ENCODE measurements around the gene LEP. TPM values are rescaled to one million over a fixed set of nuclear protein-coding genes. Genes with fewer than 3 reads are reported as not detected.

LEP gene
- under 1 TPM in 1 of 5 experiments, not detected in 4; 0.10 TPM for total RNA-seq
- polyA plus RNA-seq = not detected
- total RNA-seq = not detected

DNA sequence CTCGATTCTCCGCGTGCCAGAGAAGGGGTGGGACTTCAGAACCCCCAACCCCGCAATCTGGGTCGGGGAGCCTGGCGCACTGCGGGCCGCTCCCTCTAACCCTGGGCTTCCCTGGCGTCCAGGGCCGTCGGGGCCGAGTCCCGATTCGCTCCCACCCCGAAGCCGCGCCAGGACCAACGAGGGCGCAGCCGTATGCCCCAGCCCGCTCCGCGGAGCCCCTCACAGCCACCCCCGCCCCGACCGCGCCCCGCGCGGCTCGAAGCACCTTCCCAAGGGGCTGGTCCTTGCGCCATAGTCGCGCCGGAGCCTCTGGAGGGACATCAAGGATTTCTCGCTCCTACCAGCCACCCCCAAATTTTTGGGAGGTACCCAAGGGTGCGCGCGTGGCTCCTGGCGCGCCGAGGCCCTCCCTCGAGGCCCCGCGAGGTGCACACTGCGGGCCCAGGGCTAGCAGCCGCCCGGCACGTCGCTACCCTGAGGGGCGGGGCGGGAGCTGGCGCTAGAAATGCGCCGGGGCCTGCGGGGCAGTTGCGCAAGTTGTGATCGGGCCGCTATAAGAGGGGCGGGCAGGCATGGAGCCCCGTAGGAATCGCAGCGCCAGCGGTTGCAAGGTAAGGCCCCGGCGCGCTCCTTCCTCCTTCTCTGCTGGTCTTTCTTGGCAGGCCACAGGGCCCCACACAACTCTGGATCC lies at the start of gene LEP:
TSS of gene LEP (plus strand) at position 583 of the 691 bp plus-strand sequence. CDS start 10,741 bp downstream, outside the sequence.
- DNase-seq (no peak), ATAC-seq (no peak)
- Mint-ChIP-seq H3K27me3 (peaks cover 16 to 32% (median 24%) of the 10 kb centered on the region in 5 donors), H3K27ac (no peak within 1 kb of the TSS), H3K9me3 (peaks cover 0 to 25% (median 13%) of the 10 kb centered on the region in 11 donors), H3K36me3 (peaks cover 0 to 21% (median 4%) of the 10 kb centered on the region in 5 donors), H3K4me3 (no peak within 1 kb of the TSS), H3K4me1 (peaks cover 5 to 10% (median 8%) of the 10 kb centered on the region in 7 donors)
- CTCF ChIA-PET = no interaction called here
- H3K4me1 ChIP-seq (ENCODE audit: control insufficient read depth in 2 of 2, insufficient read depth in 2 of 2, low read length in 2 of 2) = no peaks in the 10 kb centered on the region
- H3K4me3 ChIP-seq (ENCODE audit: low read length) = no peak within 1 kb of the TSS
- H3K27ac ChIP-seq (ENCODE audit: low read depth, low read length) = no peak within 1 kb of the TSS
- intact Hi-C loops (cut with micrococcal nuclease) = no loop called here
- peaks cover 0 to 6% (median 0%) of the 10 kb centered on the region in 3 experiments for H3K9me3 ChIP-seq (ENCODE audit: control insufficient read depth in 2 of 3, low read length in 3 of 3)
- H3K36me3 ChIP-seq (ENCODE audit: control insufficient read depth in 2 of 3, insufficient read depth in 3 of 3, low read length in 3 of 3) = no peaks in the 10 kb centered on the region
- H3K27me3 ChIP-seq (ENCODE audit: control insufficient read depth in 2 of 2, insufficient read depth in 2 of 2, low read length in 2 of 2) = no peaks in the 10 kb centered on the region
- POLR2A ChIA-PET = no interaction called here

DNA sequence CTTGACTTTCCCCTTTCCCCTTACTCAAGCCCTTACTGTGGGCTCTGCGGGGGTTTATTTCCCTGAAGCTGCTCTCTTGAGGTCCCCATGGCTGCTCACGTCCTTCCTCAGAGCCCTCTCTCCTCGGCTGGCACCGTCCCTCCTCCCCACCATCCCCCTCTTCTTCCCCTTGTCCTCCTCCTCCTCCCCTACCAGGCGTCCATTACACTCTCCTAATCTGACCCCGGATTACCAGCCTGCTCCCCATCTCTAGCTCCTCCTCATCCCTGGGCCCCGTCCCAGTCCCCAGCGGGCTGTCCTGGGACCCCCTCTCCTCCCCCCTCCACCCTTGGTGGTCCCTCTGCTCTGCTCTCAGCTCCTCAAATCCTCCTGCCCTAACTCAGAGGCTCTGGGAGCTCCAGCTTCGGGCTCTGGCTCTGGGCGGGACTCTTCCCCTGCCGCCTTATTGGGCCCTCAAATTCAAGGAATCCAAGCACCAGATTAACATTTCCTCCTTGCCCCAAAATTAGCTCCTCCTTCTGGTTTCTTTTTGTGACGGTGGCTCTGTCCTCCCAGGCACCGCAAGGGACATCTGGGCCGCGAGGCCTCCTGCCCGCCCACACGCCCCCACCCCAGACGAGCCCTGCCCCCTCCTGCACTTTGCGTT lies 48.5 kb upstream of the LEP start:
- Mint-ChIP-seq H3K27ac (no peak overlapping the region), H3K27me3 (peaks cover 16 to 37% (median 30%) of the 10 kb centered on the region in 5 donors), H3K36me3 (peaks cover 0 to 16% (median 8%) of the 10 kb centered on the region in 5 donors), H3K4me1 (peaks cover 0 to 6% (median 0%) of the 10 kb centered on the region in 7 donors), H3K4me3 (no peak overlapping the region), H3K9me3 (peaks cover 13 to 43% (median 22%) of the 10 kb centered on the region in 11 donors)
- Histone ChIP-seq H3K4me3 (ENCODE audit: low read length) (no peak overlapping the region), H3K36me3 (ENCODE audit: control insufficient read depth in 2 of 3, insufficient read depth in 3 of 3, low read length in 3 of 3) (no peaks in the 10 kb centered on the region), H3K4me1 (ENCODE audit: control insufficient read depth in 2 of 2, insufficient read depth in 2 of 2, low read length in 2 of 2) (no peaks in the 10 kb centered on the region), H3K9me3 (ENCODE audit: control insufficient read depth in 2 of 3, low read length in 3 of 3) (peaks cover 0 to 20% (median 0%) of the 10 kb centered on the region in 3 experiments), H3K27ac (ENCODE audit: low read depth, low read length) (no peak overlapping the region), H3K27me3 (ENCODE audit: control insufficient read depth in 2 of 2, insufficient read depth in 2 of 2, low read length in 2 of 2) (no peaks in the 10 kb centered on the region)
- ChIA-PET CTCF (interaction anchor here (1.1 kb wide), 1 partner anchor 17 kb away, joined by 3 read pairs; no protein-coding TSS in a partner anchor), POLR2A (no interaction called here)
- ATAC-seq = no peak
- no peak for DNase-seq
- intact Hi-C loops (cut with micrococcal nuclease) = no loop called here

DNA sequence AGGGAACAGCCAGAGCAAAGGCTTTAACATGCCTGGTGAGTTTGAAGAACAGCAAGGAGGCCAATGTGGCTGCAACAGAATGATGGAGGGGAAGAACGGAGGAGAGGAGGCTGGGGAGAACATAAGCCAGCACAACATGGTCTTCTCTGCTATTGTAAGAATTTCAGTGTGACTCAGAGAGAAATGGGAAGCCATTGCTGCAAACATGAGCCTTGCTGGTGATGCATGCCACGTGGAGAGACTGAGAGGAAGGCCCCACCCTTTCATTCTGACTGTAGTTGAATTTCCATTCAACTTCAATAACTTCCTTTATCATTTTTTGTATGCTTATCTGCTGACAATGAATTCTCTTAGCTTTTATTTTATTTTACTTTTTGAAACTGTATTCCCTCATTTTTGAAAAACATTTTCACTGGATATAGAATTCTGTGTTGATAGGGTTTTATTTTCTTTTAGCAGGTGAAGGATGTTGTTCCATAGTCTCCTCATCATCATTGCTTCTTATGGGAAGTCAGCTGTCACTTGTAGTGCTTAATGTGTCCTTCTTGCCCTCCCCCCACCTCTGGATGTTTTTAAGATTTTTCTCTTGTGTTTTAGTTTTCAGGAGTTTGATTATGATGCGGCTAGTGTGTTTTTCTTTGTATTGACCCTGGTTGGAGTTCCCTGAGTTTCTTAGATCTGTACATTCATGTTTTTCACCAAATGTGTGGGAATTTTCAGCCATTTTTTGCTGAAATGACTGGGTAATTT lies 46.4 kb upstream of the LEP start:
- Mint-ChIP-seq H3K4me1 (peaks cover 0 to 6% (median 0%) of the 10 kb centered on the region in 7 donors), H3K36me3 (peaks cover 0 to 16% (median 8%) of the 10 kb centered on the region in 5 donors), H3K9me3 (peaks cover 13 to 43% (median 22%) of the 10 kb centered on the region in 11 donors), H3K27ac (no peak overlapping the region), H3K4me3 (no peak overlapping the region), H3K27me3 (peaks cover 20 to 28% (median 25%) of the 10 kb centered on the region in 5 donors)
- DNase-seq = no peak
- H3K4me1 ChIP-seq (ENCODE audit: control insufficient read depth in 2 of 2, insufficient read depth in 2 of 2, low read length in 2 of 2) = no peaks in the 10 kb centered on the region
- no peaks in the 10 kb centered on the region for H3K36me3 ChIP-seq (ENCODE audit: control insufficient read depth in 2 of 3, insufficient read depth in 3 of 3, low read length in 3 of 3)
- H3K27ac ChIP-seq (ENCODE audit: low read depth, low read length) = no peak overlapping the region
- CTCF ChIA-PET = no interaction called here
- peaks cover 0 to 20% (median 0%) of the 10 kb centered on the region in 3 experiments for H3K9me3 ChIP-seq (ENCODE audit: control insufficient read depth in 2 of 3, low read length in 3 of 3)
- POLR2A ChIA-PET = no interaction called here
- no peaks in the 10 kb centered on the region for H3K27me3 ChIP-seq (ENCODE audit: control insufficient read depth in 2 of 2, insufficient read depth in 2 of 2, low read length in 2 of 2)
- no peak overlapping the region for H3K4me3 ChIP-seq (ENCODE audit: low read length)
- intact Hi-C loops (cut with micrococcal nuclease) = no loop called here
- ATAC-seq = no peak

DNA sequence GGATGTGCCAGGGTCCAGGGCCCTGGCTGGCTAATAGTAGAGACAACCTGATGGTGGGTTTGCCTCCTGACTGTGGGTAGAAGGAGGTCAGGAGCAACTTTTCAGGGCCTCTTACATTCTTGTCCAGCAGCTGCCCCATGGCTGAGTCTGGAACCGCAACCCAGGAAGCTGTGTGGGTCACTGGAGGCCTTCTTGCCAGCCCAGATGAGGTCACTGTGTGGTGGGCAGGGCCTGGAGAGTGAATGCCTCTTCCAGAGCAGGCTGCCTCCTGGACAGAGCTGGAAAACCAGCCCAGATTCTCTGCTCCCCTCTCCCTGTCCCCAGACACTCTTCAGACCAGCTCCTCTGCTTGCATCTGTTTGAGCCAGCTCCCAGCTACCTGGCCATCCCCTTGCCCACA lies 43.5 kb upstream of the LEP start:
- intact Hi-C loops (cut with micrococcal nuclease) = no loop called here
- H3K27me3 ChIP-seq (ENCODE audit: control insufficient read depth in 2 of 2, insufficient read depth in 2 of 2, low read length in 2 of 2) = peaks cover 0 to 16% of the 10 kb centered on the region in 2 donors
- Mint-ChIP-seq H3K9me3 (peaks cover 13 to 43% (median 23%) of the 10 kb centered on the region in 11 donors), H3K4me1 (peaks cover 4 to 23% (median 21%) of the 10 kb centered on the region in 7 donors), H3K4me3 (no peak overlapping the region), H3K27ac (no peak overlapping the region), H3K27me3 (peaks cover 28 to 38% (median 30%) of the 10 kb centered on the region in 5 donors), H3K36me3 (peaks cover 0 to 16% (median 8%) of the 10 kb centered on the region in 5 donors)
- DNase-seq = no peak
- H3K4me1 ChIP-seq (ENCODE audit: control insufficient read depth in 2 of 2, insufficient read depth in 2 of 2, low read length in 2 of 2) = peaks cover 0 to 8% of the 10 kb centered on the region in 2 donors
- no peaks in the 10 kb centered on the region for H3K36me3 ChIP-seq (ENCODE audit: control insufficient read depth in 2 of 3, insufficient read depth in 3 of 3, low read length in 3 of 3)
- POLR2A ChIA-PET = no interaction called here
- peaks cover 0 to 20% (median 0%) of the 10 kb centered on the region in 3 experiments for H3K9me3 ChIP-seq (ENCODE audit: control insufficient read depth in 2 of 3, low read length in 3 of 3)
- no peak for ATAC-seq
- no peak overlapping the region for H3K4me3 ChIP-seq (ENCODE audit: low read length)
- H3K27ac ChIP-seq (ENCODE audit: low read depth, low read length) = no peak overlapping the region
- CTCF ChIA-PET = interaction anchor here (1.0 kb wide), 1 partner anchor 12 kb away, joined by 3 read pairs; no protein-coding TSS in a partner anchor

DNA sequence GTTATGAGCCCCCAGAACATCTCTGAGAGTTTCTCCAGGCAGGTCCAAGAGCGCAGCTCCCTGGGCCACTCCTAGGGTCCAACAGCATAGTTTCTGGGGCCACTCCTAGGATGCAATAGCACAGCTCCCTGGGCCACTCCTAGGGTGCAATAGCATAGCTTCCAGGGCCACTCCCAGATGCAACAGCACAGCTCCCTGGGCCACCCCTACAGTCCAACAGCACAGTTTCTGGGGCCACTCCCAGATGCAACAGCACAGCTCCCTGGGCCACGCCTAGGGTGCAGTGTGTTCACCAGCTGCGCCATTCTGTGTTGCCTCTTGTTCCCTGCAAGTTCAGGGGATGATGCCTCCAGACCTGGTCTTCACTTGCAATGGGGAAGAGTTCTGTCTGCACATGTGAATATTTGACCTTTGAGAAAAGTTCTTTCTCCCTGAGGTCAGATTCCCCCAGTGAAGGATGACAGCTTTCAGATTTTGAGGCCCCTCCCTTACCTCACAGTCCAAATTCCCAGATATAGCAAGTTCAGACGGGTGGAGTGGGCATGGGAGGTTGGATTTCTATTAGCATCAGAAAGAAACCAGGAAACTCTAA lies 43.0 kb upstream of the LEP start:
- Histone ChIP-seq H3K36me3 (ENCODE audit: control insufficient read depth in 2 of 3, insufficient read depth in 3 of 3, low read length in 3 of 3) (no peaks in the 10 kb centered on the region), H3K27me3 (ENCODE audit: control insufficient read depth in 2 of 2, insufficient read depth in 2 of 2, low read length in 2 of 2) (peaks cover 0 to 21% of the 10 kb centered on the region in 2 donors), H3K9me3 (ENCODE audit: control insufficient read depth in 2 of 3, low read length in 3 of 3) (peaks cover 0 to 20% (median 0%) of the 10 kb centered on the region in 3 experiments), H3K27ac (ENCODE audit: low read depth, low read length) (no peak overlapping the region), H3K4me3 (ENCODE audit: low read length) (no peak overlapping the region), H3K4me1 (ENCODE audit: control insufficient read depth in 2 of 2, insufficient read depth in 2 of 2, low read length in 2 of 2) (peaks cover 0 to 8% of the 10 kb centered on the region in 2 donors)
- Mint-ChIP-seq H3K9me3 (peaks cover 13 to 41% (median 23%) of the 10 kb centered on the region in 11 donors), H3K27ac (no peak overlapping the region), H3K4me1 (peaks cover 4 to 23% (median 21%) of the 10 kb centered on the region in 7 donors), H3K36me3 (peaks cover 0 to 16% (median 8%) of the 10 kb centered on the region in 5 donors), H3K27me3 (peaks cover 28 to 43% (median 34%) of the 10 kb centered on the region in 5 donors), H3K4me3 (no peak overlapping the region)
- ChIA-PET CTCF (interaction anchor here (1.0 kb wide), 1 partner anchor 11 kb away, joined by 3 read pairs; no protein-coding TSS in a partner anchor), POLR2A (no interaction called here)
- DNase-seq = no peak
- ATAC-seq = no peak
- intact Hi-C loops (cut with micrococcal nuclease) = no loop called here

DNA sequence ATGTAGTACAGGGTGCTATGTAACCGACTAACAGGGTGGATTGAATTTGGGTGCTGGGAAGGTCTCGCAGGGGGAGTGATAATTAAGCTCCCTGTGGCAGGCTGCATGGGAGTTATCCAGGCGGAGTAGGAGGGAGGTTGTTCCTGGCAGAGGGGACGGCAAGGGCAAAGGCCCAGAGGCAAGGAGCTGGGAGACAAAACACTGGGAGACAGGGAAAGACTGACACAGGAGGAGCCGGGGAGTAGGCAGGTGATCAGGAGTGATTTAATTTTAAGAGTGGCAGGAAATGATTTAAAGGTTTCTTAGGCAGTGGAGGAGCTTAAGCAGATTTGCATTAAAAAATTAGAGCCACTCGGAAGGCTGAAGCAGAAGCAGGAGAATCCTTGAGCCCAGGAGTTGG lies 40.7 kb upstream of the LEP start:
- peaks cover 0 to 18% (median 9%) of the 10 kb centered on the region in 11 donors for H3K9me3 Mint-ChIP-seq
- peak in 1 of 9 donors; percentile 13 for DNase-seq
- Histone ChIP-seq H3K27ac (ENCODE audit: low read depth, low read length) (no peak overlapping the region), H3K4me3 (ENCODE audit: low read length) (no peak overlapping the region), H3K27me3 (ENCODE audit: control insufficient read depth in 2 of 2, insufficient read depth in 2 of 2, low read length in 2 of 2) (peaks cover 0 to 23% of the 10 kb centered on the region in 2 donors), H3K4me1 (ENCODE audit: control insufficient read depth in 2 of 2, insufficient read depth in 2 of 2, low read length in 2 of 2) (peaks cover 0 to 8% of the 10 kb centered on the region in 2 donors), H3K9me3 (ENCODE audit: control insufficient read depth in 2 of 3, low read length in 3 of 3) (peaks cover 0 to 7% (median 0%) of the 10 kb centered on the region in 3 experiments), H3K36me3 (ENCODE audit: control insufficient read depth in 2 of 3, insufficient read depth in 3 of 3, low read length in 3 of 3) (no peaks in the 10 kb centered on the region)
- intact Hi-C loops (cut with micrococcal nuclease) = loop anchor here in 1 of 2 donors (10.0 kb wide), 2 partner anchors 166 to 696 kb away; partner anchors contain the start of gene LRRC4
- ChIA-PET POLR2A (no interaction called here), CTCF (no interaction called here)
- no peak overlapping the region for H3K27ac Mint-ChIP-seq
- H3K36me3 Mint-ChIP-seq = peaks cover 0 to 10% (median 0%) of the 10 kb centered on the region in 5 donors
- peaks cover 40 to 53% (median 45%) of the 10 kb centered on the region in 5 donors for H3K27me3 Mint-ChIP-seq
- peak overlapping the region in 9 of 10 donors; percentile 2 to 91 (median 64) for H3K4me3 Mint-ChIP-seq
- no peak for ATAC-seq
- H3K4me1 Mint-ChIP-seq = peaks cover 4 to 23% (median 21%) of the 10 kb centered on the region in 7 donors

Measured in naive thymus-derived CD4-positive, alpha-beta T cell (primary cell).